ENCODE measurements around the gene NUTM1. TPM values are rescaled to one million over a fixed set of nuclear protein-coding genes. Genes with fewer than 3 reads are reported as not detected.
"Not testable (repeated sequence)": the region's sequence is repeated elsewhere in the genome, so short reads cannot be mapped to it uniquely, and the experiment has no call there.

The NUTM1 gene
- total and polyA plus RNA-seq, 2 donors = 0.03 TPM; not detected in 1

DNA sequence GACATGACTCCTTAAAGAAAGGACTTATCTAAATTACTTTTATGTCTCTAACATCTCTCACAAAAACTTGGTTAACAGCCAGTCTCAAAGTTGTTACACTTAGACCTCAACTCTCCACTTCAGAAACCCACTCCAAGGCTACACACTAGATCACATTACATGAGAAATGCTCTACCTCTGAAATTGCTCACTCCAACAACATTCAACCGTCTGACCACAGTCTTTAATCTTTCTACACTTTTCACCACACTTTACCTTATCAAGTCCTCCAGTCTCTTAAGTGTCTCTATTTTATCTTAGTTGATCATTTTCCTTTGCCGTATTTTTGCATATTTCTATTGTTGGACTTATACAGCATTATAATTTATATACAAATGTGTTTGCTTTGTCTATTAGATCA lies 11.3 kb upstream of the NUTM1 start:
- no peak overlapping the region for H3K4me3 ChIP-seq (ENCODE audit: low read depth, low read length)
- no peak for DNase-seq (ENCODE audit: extremely low spot score)
- no peaks in the 10 kb centered on the region for H3K4me1 ChIP-seq (ENCODE audit: insufficient read depth)
- WGBS = 66% methylated on average over 2 of the region's 2 CpGs
- no peak overlapping the region for H3K27ac ChIP-seq (ENCODE audit: low read depth)
- H3K36me3 ChIP-seq (ENCODE audit: insufficient read depth) = no peaks in the 10 kb centered on the region

DNA sequence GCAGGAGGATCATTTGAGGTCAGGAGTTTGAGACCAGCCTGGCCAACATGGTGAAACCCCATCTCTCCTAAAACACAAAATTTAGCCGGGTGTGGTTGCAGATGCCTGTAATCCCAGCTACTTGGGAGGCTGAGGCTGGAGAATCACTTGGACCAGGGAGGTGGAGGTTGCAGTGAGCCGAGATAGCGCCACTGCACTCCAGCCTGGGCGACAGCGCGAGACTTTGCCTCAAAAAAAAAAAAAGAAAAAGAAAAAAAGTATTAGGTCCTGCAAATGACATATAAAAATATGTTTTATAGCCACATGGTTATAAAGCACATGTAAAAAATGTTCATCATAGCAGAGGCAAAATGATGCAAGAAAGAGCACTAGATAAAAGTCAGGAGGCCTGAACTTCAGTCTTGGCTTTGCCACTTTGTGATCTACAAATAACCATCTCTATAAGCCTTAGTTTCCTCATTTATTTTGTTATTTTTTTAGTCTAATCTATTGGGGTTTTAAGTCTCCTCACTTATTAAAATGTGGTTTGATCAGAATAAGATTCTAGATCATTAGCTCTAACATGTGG lies 10.5 kb upstream of the NUTM1 start:
- Histone ChIP-seq H3K4me1 (ENCODE audit: insufficient read depth) (no peaks in the 10 kb centered on the region), H3K27ac (ENCODE audit: low read depth) (no peak overlapping the region), H3K36me3 (ENCODE audit: insufficient read depth) (no peaks in the 10 kb centered on the region), H3K4me3 (ENCODE audit: low read depth, low read length) (no peak overlapping the region)
- 95% methylated on average over 6 of the region's 6 CpGs for WGBS
- no peak for DNase-seq (ENCODE audit: extremely low spot score)

DNA sequence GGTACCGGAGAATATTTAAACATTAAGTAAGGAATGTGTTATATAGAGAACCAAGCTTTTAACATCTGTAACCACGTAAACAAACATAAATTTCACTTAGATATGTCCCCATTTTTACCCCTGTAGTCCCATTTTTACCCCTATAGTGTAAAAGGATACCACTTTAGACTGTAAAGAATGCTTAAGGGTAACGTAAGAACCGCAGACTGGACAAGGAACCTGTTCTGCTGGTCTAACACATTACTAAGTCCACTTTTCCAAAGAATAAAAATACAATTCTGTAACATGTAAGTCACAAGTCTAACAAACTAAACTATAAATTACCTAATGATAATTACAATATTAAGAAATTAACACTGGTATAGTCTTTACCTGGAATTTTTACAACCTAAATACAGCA lies 8.4 kb upstream of the NUTM1 start:
- 64% methylated on average over 4 of the region's 4 CpGs for WGBS
- Histone ChIP-seq H3K4me1 (ENCODE audit: insufficient read depth) (no peaks in the 10 kb centered on the region), H3K36me3 (ENCODE audit: insufficient read depth) (no peaks in the 10 kb centered on the region), H3K4me3 (ENCODE audit: low read depth, low read length) (no peak overlapping the region), H3K27ac (ENCODE audit: low read depth) (no peak overlapping the region)
- no peak for DNase-seq (ENCODE audit: extremely low spot score)

DNA sequence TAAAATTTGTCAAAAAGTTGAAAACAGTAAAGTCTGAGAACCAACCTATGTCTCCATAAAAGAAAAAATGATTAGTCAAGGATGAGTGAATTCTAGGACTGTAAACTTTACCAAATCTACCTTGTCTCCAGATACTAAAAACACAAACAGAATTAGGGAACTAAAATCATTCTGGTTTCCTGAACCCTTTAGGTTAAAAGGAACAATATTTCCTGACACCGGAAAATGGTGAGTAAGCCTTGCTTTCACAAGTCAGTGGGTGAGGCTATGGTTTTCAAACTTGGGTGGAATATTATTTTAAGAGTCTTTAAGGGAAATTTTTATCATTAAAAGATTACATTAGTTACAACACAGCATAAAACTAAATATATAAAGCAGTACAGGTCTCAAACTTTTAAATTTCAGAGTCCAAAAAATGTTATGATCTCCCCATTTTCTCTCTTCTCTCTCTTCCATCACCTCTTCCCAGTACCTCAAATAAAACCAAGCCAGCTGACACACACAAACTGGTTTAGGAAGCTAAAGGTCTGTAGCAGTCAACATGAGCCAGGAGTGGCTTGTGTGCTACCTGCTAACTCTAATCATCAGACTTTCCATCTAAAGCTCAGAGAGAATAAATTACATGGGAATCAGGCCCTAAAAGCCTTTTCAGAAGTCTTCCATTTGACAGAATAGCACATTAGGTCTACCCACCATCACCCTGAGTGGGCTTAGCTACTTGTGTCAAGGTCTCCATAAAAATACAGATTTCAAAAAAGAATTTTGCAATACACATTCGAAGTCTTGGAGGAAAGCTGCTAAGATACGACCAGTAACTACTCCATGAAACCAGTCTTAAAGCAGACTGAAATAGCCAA lies 7.7 kb upstream of the NUTM1 start:
- Histone ChIP-seq H3K4me1 (ENCODE audit: insufficient read depth) (no peaks in the 10 kb centered on the region), H3K4me3 (ENCODE audit: low read depth, low read length) (no peak overlapping the region), H3K36me3 (ENCODE audit: insufficient read depth) (no peaks in the 10 kb centered on the region), H3K27ac (ENCODE audit: low read depth) (peak overlapping the region; percentile 16)
- DNase-seq (ENCODE audit: extremely low spot score) = no peak
- 78% methylated on average over 3 of the region's 3 CpGs for WGBS

DNA sequence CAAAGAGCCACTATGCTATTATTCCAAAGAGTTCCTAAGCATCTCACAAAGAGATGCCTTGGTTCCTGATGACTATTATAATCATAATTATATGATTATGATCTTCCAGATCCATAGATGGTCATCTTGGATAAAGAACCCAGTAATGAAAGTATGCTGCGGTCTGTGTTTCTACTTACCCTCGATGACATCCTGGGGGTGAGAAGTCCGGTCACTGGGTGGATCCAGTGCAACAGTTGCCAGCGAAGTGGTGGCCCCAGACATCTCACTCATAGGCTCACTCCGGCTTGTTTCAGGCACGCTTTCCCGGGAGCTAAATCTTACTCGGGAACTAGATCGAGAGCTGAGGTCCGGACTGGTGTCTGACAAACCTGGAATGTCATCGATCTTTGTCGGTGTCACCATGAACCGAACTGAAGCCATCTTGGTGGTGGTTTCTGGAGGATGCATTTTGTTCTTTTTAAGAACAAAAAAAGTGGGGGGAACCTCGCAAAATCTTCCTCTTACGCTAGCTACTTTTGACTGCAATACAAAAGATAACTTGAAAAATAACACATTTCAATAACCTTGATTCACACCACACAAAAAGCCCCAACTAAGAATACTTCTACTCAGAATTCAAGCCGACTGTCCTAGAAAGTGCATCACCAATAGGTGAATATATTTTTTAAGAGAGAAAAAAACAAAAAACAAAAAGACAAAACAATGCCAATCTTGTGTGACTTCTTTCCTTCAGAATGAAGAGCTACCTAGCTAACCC lies 6.7 kb upstream of the NUTM1 start:
- no peak for DNase-seq (ENCODE audit: extremely low spot score)
- Histone ChIP-seq H3K4me1 (ENCODE audit: insufficient read depth) (no peaks in the 10 kb centered on the region), H3K36me3 (ENCODE audit: insufficient read depth) (no peaks in the 10 kb centered on the region), H3K4me3 (ENCODE audit: low read depth, low read length) (peak overlapping the region; percentile 88), H3K27ac (ENCODE audit: low read depth) (no peak overlapping the region)
- WGBS = 85% methylated on average over 16 of the region's 16 CpGs

- Histone ChIP-seq H3K4me3 (ENCODE audit: low read depth, low read length) (peak overlapping the region; percentile 88), H3K4me1 (ENCODE audit: insufficient read depth) (peaks cover 2% of the 10 kb centered on the region), H3K36me3 (ENCODE audit: insufficient read depth) (no peaks in the 10 kb centered on the region), H3K27ac (ENCODE audit: low read depth) (peak overlapping the region; percentile 93)
- 2% methylated on average over 26 of the region's 26 CpGs for WGBS
- DNase-seq (ENCODE audit: extremely low spot score) = no peak
Measured at GRCh38 chr15:34336991-34337556, 6.0 kb upstream of the NUTM1 start.

DNA sequence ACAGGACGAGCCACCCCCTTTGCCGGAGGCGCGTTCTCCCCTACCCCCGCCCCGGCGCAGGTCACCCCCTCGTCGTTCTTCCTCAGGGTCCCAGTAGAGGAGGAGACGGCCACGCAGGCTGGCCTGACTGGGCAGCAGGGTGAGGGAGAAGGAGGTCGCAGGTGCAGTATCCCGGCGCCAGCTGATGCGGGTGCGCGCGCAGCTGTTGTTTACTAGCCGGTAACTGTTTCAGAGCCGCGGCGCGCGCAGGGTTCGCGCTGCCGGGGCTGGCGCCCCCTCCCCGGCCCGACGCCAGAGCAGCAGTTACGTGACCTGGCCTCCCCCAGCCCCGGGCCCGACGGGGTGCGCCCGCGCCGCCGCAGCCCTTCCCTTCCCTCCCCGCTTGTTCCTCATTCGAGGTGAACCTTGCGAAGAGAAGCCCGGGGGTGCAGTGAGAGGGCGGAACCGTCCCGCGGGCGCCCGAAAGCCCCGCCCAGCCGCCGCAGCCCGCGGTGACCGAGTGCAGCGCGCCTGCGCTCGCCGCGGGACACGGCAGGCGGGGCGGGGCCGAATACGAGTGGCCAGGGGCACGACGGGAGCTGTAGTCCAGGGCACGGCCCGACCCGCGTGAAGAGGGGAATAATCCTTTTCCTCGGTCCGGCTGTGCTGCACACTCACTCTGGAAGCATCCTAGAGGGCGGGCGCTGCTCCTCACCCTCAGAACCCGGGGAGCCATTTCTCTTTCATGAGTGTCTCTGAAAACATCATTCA lies 5.4 kb upstream of the NUTM1 start, which contains the start of gene SLC12A6:
TSS of gene SLC12A6 (minus strand) at position 225 of the 750 bp plus-strand sequence. CDS start 1,101 bp downstream, outside the sequence.
- DNase-seq (ENCODE audit: extremely low spot score) = peak; percentile 58
- Histone ChIP-seq H3K27ac (ENCODE audit: low read depth) (peak within 1 kb of the TSS; percentile 93), H3K4me3 (ENCODE audit: low read depth, low read length) (peak within 1 kb of the TSS; percentile 88), H3K4me1 (ENCODE audit: insufficient read depth) (peaks cover 2% of the 10 kb centered on the region), H3K36me3 (ENCODE audit: insufficient read depth) (no peaks in the 10 kb centered on the region)
- WGBS = under 1% methylated on average over 78 of the region's 78 CpGs

GRCh38 chr15:34338347-34338746 lies 4.8 kb upstream of the NUTM1 start:
- Histone ChIP-seq H3K36me3 (ENCODE audit: insufficient read depth) (no peaks in the 10 kb centered on the region), H3K4me1 (ENCODE audit: insufficient read depth) (peaks cover 2% of the 10 kb centered on the region)

DNA sequence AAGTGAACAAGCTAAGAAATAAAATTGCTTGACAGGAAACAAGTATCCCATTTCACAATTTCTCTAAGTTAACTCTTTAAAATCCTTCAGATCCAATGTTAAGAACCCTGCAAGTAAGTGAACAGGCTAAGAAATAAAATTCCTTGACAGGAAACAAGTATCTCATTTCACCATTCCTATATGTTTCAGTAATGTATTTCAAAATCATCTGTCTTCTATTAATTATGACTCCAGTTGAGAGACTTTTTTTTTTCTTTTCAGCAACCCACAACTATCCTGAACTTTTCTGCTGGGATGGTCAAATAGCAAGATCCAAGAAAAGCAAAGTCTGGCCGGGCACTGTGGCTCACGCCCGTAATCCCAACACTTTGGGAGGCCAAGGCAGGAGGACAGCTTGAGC lies 3.2 kb upstream of the NUTM1 start:
- WGBS = 92% methylated on average over 3 of the region's 3 CpGs
- H3K4me1 ChIP-seq (ENCODE audit: insufficient read depth) = peaks cover 2% of the 10 kb centered on the region

More at GRCh38 chr15:34338347-34338746, 4.8 kb upstream of the NUTM1 start:
- DNase-seq (ENCODE audit: extremely low spot score) = no peak
- 76% methylated on average over 16 of the region's 16 CpGs for WGBS
- Histone ChIP-seq H3K4me3 (ENCODE audit: low read depth, low read length) (peak overlapping the region; percentile 88), H3K27ac (ENCODE audit: low read depth) (no peak overlapping the region)

DNA sequence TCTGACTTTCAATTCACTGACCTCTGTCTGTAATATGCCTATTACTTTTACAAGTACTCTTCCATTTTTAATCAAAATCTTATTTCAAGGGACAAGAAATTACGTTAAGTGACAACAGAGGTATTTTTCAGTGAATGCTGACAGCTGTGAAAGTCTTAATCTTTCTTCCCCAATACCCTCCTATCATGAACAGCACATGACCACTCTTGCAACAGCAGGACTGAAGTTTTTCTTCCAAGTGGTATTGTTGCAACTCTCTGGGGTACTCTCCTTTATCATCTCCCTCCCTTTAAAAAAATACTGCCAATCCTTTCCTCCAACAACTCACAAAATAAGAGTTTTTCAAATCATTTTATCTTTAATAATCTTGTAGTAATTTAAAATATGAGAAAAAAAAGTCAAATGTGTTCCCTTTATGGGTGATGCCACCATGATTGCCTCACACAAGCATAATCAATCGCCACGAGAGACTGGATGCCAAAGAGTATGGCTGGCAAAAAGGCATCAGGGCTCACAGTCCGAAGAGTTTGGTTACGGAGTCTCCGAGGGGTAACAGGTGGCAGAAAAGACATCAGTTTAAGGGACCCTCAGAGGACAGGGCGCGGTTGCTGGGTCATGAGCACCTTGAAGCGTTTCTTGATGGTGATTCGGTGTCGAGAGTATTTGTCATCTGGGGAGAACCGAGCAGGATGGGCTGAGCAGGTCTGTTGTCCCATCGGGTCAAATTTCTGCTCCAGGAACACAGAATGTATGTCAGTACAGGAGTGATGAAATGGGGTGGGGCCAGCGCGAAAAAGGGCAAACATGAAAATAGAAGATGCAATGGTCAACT lies 1.5 kb upstream of the NUTM1 start:
- H3K27ac ChIP-seq (ENCODE audit: low read depth) = no peak overlapping the region
- H3K36me3 ChIP-seq (ENCODE audit: insufficient read depth) = no peaks in the 10 kb centered on the region
- WGBS = 94% methylated on average over 15 of the region's 15 CpGs
- no peak for DNase-seq (ENCODE audit: extremely low spot score)
- peaks cover 2% of the 10 kb centered on the region for H3K4me1 ChIP-seq (ENCODE audit: insufficient read depth)
- H3K4me3 ChIP-seq (ENCODE audit: low read depth, low read length) = peak overlapping the region; percentile 59

More for the DNA sequence above, 3.2 kb upstream of the NUTM1 start:
- no peaks in the 10 kb centered on the region for H3K36me3 ChIP-seq (ENCODE audit: insufficient read depth)
- H3K27ac ChIP-seq (ENCODE audit: low read depth) = no peak overlapping the region
- DNase-seq (ENCODE audit: extremely low spot score) = no peak
- H3K4me3 ChIP-seq (ENCODE audit: low read depth, low read length) = no peak overlapping the region

GRCh38 chr15:34342213-34342736 lies 840 bp upstream of the NUTM1 start:
- 40% methylated on average over 26 of the region's 26 CpGs for WGBS
- not testable (repeated sequence) for H3K4me1 ChIP-seq (ENCODE audit: insufficient read depth); H3K36me3 ChIP-seq (ENCODE audit: insufficient read depth); DNase-seq (ENCODE audit: extremely low spot score)
- Histone ChIP-seq H3K4me3 (ENCODE audit: low read depth, low read length) (peak overlapping the region; percentile 59), H3K27ac (ENCODE audit: low read depth) (peak overlapping the region; percentile 42)
